GM19438 (cell line): ENCODE data around the gene BCR.

Experiments
- ATAC-seq: cut with Tn5 transposase; IDR thresholded peaks from one replicate; pipeline ENCODE4 v1.9.1; 2021; ENCODE audit warnings: low read depth; ENCODE audit not compliant: unreplicated experiment

Gene BCR

GRCh38 chr22:23175817-23176644, 4.3 kb upstream of the BCR start:
- no peak for ATAC-seq

- no peak for ATAC-seq
Measured at GRCh38 chr22:23176645-23177027, 3.7 kb upstream of the BCR start.

GRCh38 chr22:23177197-23177596, 3.1 kb upstream of the BCR start:
- ATAC-seq: no peak

- no peak for ATAC-seq
Measured at GRCh38 chr22:23178512-23179254, 1.6 kb upstream of the BCR start.

- ATAC-seq: no peak
Measured at GRCh38 chr22:23179381-23180299, 669 bp upstream of the BCR start.

- ATAC-seq: no peak
Measured at GRCh38 chr22:23180893-23181720, 798 bp downstream of the BCR start.

- ATAC-seq: no peak
Measured at GRCh38 chr22:23181721-23182308, 1.5 kb downstream of the BCR start.

GRCh38 chr22:23182309-23183060, 2.2 kb downstream of the BCR start:
- no peak for ATAC-seq

- no peak for ATAC-seq
Measured at GRCh38 chr22:23183061-23183698, 2.9 kb downstream of the BCR start.

GRCh38 chr22:23184100-23184763, 3.9 kb downstream of the BCR start:
- no peak for ATAC-seq

- no peak for ATAC-seq
Measured at GRCh38 chr22:23184764-23185113, 4.4 kb downstream of the BCR start.

GRCh38 chr22:23187211-23187610, 6.9 kb downstream of the BCR start:
- no peak for ATAC-seq

- no peak for ATAC-seq
Measured at GRCh38 chr22:23187871-23188700, 7.8 kb downstream of the BCR start.

- ATAC-seq: no peak
Measured at GRCh38 chr22:23190526-23190925, 10.2 kb downstream of the BCR start.

- ATAC-seq: no peak
Measured at GRCh38 chr22:23192133-23192532, 11.8 kb downstream of the BCR start.

- no peak for ATAC-seq
Measured at GRCh38 chr22:23192558-23192957, 12.2 kb downstream of the BCR start.

- no peak for ATAC-seq
Measured at GRCh38 chr22:23193196-23193827, 13.0 kb downstream of the BCR start.
